A172 (cell line): ENCODE results near the gene CSNK2A3. TPM values are rescaled to one million over a fixed set of nuclear protein-coding genes. Genes with fewer than 3 reads are reported as not detected.
"Not testable (repeated sequence)": the region's sequence is repeated elsewhere in the genome, so short reads cannot be mapped to it uniquely, and the experiment has no call there.

Source experiments
- DNase-seq: peaks from one replicate; pipeline ENCODE4 v3.0.0-alpha.2; 2015; ENCODE audit warnings: low spot score
- total RNA-seq: library from RNA; depleted of rRNA; stranded (reverse); fragments of >200 nt; shearing (Covaris generic); gene quantifications from 2 replicates; pipeline ENCODE4 v1.2.3, GENCODE V29; 2014; rRNA removed

CSNK2A3 gene
- total RNA-seq, result 3.4 and 3.6 TPM in 2 replicates

- not testable (repeated sequence) for DNase-seq
Observed at GRCh38 chr11:11352878-11353277, at the start of gene CSNK2A3. TSS of gene CSNK2A3 (minus strand) at chr11:11353250. CDS start at chr11:11353119, 131 bp downstream.

DNA sequence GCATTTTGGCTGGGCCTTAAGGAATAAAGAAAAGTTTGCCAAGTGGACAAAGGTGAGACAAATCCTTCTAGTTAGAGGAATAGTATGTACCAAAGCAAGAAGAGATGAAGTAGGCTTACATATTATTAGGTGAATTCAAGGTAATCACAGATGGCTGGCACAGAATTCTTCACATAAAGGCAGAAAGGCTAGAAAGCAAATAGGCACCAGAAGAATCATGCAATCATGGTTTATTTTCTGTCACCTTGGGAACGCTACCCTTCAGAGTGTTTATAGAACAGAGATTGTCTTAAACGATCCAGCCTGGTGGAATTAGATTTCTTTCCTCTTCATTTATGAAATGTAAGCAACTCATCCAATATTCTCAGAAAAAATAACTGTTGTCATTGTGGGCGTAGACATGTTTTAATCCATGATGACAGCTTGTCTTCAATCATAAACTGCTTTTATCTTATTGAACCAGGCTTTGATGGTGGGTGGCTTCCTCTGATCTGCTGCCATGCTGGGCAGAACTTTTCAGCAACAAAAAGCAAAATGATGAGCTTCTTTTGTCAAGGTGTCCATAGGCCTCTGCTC, 49.0 kb upstream of the CSNK2A3 start:
- DNase-seq, result no peak

DNA sequence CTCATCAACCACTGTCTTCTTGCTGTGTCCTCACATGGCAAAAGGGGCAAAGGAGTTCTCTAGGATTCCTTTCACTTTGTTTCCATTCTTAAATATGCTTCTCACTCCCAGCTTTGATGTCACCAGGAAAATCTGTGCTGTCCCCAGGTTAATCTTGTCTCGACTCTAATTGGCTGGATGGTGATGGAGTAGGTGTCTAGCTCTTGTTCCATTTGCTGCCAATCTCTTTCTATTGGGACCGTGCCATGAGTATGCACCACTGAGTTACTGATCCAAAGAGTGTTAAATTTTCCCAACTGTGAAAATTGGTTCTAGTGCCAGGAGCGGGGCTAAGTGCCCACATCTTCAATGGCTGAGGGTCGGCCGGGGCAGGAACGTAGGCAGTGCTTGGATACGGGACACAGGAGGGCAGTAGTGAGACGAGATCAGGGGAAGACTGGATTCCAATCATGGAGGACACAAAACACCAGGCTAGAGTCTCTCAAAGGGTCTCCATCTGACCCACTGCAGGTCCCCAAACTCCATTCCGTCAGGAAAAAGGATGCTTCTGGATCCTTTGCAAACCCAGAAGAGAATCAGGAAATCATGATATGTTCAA, 47.7 kb upstream of the CSNK2A3 start:
- no peak for DNase-seq

DNA sequence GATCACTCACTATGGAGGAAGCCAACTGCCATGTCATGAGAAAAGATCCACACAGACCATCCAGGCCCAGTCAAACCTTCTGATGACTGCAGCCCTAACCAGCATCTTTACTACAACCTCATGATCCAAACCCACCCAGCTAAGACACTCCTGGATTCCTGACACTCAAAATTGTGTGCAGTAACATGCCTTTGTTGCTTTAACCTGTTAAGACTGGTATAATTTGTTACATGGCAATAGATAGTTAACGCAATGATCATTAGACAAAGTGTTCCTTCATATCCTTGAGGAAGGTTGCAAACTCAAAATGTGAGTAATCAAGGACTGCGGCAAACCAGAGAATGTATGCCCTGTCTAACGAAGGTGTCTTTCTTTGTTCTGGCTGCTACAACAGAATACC, 47.1 kb upstream of the CSNK2A3 start:
- no peak for DNase-seq

- no peak for DNase-seq
Observed at GRCh38 chr11:11397781-11398180, 44.7 kb upstream of the CSNK2A3 start.

DNA sequence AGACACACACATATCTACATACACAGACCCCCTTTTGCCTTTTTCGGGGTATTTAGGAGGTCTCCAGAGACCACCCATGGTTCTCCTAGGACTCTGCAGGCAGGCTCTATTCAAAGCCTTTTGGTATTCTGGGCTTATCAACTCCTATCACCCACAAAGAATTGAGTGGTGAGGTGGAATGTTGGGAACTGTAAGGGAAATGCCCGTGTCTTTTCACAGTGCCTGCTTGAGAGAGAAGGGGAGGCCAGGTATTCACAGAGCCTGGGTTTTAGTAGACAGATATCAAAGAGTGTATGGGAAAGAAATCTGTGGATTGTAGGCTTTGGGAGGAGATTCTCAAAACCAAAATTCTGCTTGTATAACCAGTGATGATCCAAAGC, 44.0 kb upstream of the CSNK2A3 start:
- no peak for DNase-seq

DNA sequence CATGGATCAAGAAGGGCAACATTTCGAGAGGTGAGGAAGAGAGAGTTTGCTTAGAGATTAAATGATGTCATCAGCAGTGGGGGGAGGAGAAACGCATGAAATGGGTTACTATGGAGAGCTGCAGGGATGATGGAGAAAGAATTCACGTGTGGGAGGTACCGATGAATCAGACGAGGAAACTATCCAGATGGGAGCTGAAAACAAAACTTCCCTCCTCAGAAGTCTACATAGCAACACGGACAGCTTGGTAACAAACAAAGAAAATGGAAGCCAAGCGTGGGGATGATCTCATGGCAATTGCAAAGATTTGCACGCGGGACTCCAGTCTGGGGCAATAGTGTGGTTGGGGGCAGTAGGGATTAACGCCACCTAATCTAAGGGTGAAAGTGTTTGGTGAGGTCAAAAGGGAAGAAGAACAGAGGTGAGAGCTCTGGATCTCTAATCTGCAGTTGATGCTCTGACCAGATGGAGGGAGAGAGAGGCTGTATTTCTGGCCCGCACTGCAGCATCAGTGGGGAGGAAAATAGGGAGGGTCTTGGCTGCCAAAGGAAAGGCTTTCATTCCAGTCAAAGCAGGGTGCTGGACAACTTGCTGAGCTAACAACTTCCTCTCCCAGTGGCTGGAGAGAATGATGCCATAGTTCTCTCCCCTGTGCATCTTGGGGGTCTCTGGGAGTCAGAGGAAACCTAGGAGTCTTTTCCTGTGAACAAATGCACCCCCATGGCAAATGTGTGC, 43.4 kb upstream of the CSNK2A3 start:
- DNase-seq, result peak; percentile 75

- no peak for DNase-seq
Observed at GRCh38 chr11:11395126-11395525, 42.1 kb upstream of the CSNK2A3 start.

DNA sequence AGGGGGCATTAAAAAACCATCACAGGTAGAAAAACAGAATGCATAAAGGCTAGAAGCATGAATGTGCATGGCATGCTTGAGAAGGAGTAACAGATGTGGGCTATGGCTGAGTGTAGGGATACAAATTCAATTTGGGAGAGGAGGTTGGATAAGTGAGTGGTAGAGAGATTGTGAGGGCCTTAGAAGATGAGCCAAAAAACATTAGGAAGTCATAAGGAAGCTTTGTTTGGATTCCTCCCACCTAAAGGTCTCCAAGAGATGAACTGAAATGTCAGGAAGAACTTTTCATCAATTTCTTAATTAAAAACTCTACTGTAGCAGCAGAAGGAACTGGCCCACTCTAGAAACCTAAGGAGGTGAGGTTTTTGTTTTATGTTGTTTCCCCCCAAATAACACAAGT, 41.2 kb upstream of the CSNK2A3 start:
- no peak for DNase-seq

- DNase-seq, result peak; percentile 86
Observed at GRCh38 chr11:11391796-11392463, 38.9 kb upstream of the CSNK2A3 start.

DNA sequence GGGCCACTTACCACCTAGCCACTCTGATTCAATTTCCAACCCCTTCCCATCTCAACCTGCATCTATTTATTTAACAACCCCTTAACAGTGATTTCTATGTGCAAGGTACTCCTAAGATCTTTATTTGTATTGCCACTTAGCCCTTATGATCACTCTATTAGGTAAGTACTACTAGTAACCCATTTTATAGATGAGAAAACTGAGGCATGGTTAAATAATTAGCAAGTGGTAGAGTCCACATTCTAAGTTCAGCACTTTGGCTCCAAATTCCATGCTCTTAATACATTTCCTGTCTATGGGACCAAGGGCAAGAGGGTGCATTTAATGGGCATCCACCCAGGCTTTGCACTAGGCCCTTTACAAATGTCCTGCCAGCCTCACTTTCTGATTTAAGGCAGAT, 38.1 kb upstream of the CSNK2A3 start:
- no peak for DNase-seq

DNA sequence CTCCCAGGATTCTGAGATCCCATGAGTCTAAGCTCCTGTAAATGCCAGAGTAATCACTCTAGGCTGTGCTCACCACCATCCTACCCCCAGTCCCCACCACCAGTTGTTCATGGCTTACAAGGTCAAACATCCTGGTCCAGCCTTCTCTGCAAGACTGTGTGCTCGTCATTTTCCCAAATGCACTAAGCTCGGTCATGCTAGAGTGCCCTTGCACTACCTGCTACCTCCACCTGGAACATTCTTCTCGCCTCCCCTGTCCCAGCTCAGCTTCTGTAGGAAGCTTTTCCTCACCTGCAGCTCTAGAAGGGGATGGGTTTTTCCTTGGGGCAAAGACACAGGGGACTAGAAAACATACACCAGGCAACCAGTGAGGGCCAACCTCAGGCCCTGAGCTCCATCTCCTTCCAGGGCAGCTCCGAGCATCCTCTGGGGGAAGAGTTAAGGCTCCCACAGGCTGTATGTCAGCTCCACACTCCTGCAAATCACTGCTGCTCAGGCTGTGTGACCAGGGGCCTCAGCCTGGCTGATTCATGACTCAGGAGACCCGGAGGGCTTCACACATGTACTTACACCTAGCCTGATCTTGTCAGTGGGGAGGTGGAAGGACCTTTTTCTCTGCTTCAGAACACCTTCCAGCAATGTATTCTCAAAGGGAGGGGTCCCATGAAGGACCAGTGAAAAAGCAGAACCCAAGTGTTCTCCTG, 37.2 kb upstream of the CSNK2A3 start:
- no peak for DNase-seq

GRCh38 chr11:11389238-11389637, 36.2 kb upstream of the CSNK2A3 start:
- DNase-seq, result no peak

DNA sequence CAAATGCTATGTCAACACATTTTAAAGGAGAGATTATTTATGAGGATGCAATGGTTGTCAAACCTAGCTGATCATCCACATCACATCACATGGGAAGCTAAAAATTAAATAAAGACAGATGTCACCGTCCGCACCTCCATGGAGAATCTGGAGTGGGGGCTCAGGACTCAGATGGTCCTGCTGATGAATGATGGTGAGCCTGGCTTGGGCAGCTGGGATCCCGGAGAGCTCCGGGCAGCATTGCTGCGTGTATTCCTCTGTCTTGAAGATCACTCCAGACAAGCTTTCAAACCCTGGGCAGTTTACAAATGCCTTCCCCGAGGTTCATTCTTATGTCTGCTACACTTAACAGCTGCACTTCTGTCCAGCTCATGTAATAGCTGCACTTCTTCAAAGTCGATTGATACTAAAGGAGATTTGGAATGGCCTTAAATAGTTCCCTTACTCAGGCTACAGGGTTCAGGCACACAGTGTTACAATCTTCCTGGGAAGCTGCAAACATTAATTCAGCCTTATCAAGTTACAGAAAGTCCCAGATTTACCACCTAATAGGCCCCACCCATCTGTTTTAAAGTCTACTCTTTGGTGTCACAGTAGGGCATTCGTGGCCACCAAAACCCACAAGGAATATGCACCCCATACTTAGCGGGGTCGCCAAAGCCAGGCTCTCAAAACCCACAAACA, 34.7 kb upstream of the CSNK2A3 start:
- DNase-seq, result no peak

GRCh38 chr11:11387207-11387606, 34.2 kb upstream of the CSNK2A3 start:
- DNase-seq, result no peak

- DNase-seq, result no peak
Observed at GRCh38 chr11:11384829-11385228, 31.8 kb upstream of the CSNK2A3 start.

DNA sequence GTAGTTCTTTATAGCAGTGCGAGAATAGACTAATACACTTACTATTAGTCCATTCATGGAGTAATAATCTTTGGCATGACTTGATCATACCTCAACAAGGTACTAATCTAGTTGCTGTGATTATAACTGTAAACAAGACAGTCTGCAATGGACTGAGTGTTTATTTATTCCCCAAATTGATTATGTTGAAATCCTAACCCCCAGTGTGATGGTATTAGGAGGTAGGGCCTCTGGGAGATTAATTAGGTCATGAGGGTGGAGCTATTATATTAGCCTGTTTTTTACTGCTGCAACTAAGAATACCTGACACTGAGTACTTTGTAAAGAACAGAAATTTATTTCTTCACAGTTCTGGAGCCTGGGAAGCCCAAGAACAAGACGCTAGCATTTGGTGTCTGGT, 30.9 kb upstream of the CSNK2A3 start:
- no peak for DNase-seq

DNA sequence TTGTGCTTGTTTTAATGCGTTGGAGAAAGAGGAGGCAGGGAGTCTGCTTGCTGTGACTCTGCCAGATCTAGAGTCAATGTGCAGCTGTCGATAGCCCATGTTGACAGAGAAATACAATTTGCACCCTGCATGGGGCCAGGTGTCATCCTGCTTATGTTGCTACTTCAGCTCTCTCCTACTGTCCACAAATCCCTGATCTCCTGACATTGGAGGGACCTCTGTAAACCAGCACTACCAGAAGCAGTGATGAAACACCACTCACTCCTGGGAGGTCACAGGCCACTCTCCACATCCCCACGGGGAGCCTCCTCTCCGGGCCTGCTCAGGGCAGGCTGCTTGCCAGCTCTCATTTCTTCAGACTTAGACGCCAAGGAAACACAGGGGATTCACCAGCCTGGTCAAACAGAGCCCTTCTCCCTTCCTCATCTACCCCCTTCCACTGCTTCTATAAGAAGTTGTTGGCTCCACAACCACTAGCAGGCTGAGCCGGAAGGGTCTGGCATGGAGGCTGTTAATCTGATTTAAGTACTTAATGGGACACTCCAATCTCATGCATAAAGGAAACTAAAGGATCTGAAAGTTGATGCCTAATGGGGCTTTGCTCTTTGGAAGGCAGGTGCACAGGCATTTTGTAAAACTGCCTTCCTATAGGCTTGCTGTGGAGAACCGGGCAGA, 29.9 kb upstream of the CSNK2A3 start:
- DNase-seq, result no peak

DNA sequence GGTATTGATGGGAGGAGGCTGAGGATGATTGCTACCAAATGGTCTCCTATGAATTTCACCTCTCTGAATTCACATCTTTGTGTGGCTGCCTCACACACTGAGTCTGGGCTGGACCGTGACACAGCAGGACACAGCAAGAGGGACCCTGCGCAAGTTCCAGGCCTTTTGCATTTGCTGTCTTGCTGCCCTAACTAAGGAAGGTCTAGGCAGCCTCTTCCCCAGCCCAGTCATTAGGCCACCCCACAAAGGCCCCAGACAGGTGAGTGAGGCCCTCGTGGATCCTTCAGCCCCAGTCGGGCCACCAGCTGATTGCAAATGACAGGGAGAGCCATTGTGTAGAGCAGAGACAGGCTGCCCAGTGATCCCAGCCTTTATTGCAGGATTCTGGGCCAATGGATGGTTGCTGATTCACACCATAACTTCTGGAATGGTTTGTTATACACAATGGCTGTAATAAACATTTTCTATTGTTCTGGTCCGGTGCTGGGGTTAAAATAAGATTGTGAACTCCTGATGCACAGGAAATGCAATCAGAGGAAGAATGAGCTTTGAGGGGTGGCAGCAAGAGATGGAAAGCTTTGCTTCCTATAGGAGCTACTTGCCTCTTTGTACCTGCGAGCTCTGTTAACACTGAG, 28.5 kb upstream of the CSNK2A3 start:
- no peak for DNase-seq

GRCh38 chr11:11380883-11381282, 27.8 kb upstream of the CSNK2A3 start:
- no peak for DNase-seq
